NCI-H446 (cell line): ENCODE results near the gene MRPL52.
"Not testable (repeated sequence)": the region's sequence is repeated elsewhere in the genome, so short reads cannot be mapped to it uniquely, and the experiment has no call there.

Experiments
- DNase-seq, 2 experiments: peaks; one replicate each; lab custom pipeline; 2025; lab: John Stamatoyannopoulos, UW

MRPL52 gene

DNA sequence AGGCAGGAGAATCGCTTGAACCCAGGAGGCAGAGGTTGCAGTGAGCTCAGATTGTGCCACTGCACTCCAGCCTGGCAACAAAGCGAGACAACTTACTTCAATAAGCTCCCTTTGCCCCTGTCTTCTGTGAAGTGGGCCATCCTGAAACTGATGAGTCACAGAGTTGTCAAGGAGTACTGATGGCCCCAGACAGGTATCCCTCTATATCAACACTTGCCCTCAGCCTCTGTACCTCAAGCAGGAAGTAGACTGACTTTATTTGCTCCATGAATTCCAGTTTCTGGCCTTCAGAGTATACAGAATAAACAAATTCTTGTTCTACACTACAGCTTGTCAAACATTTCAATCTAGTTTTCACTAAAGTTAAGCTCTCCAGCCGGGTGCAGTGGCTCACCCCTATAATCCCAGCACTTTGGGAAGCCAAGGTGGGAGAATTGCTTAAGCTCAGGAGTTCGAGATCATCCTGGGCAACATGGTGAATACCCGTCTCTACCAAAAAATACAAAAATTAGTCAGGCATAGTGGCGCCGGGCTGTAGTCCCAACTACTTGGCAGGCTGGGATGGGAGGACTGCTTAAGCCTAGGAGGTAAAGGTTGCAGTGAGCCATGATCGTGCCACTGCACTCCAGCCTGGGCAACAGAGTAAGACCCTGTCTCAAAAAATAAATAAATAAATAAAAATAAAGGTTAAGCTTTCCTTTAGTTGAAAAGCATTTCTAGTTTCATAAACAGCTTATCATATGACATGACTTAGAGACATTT, 25.5 kb downstream of the MRPL52 start:
- no peak for DNase-seq

DNA sequence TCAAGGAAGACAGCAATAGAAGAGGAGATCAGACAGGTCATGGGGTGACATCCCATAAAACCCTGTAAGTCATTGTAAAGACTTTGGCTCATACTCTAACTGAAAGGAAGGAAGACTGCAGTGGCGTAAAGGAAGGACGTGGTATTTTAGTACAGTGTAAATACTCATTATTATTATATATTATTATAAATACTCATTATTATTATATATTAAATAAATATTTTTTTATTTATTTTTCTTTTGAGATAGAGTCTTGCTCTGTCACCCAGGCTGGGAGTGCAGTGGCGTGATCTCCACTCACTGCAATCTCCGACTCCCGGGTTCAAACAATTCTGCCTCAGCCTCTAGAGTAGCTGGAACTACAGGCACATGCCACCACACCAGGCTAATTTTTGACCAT, 26.7 kb downstream of the MRPL52 start:
- DNase-seq, result no peak

DNA sequence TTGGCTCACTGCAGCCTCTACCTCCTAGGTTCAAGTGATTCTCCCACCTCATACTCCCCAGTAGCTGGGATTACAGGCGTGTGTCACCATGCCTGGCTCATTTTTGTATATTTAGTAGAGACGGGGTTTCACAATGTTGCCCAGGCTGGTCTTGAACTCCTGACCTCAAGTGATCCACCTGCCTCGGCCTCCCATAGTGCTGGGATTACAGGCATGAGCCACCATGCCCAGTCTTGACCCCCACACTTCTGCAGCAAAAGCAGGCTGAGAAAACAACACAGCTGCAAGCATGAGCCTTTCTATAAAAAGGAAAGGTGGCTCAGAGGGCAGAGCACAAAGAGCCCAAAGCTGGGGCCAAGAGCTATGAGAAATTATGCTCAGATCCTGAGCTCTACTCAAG, 30.7 kb downstream of the MRPL52 start:
- not testable (repeated sequence) for DNase-seq

GRCh38 chr14:22861651-22862050, 32.0 kb downstream of the MRPL52 start:
- no peak for DNase-seq

DNA sequence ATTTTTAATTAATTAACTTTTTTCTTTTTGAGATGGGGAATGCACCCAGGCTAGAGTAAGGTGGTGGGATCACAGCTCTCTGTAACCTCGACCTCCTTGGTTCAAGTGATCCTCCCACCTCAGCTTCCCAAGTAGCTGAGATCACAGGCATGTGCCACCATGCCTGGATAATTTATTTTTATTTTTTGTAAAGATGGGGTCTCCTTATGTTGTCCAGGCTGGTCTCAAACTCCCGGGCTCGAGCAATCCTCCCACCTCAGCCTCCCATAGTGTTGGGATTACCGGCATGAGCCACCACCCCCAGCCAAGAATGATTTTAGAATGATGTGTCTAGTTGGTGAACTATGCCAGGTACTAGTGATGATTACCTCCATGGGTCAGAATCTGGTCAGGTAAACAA, 35.3 kb downstream of the MRPL52 start:
- no peak for DNase-seq

DNA sequence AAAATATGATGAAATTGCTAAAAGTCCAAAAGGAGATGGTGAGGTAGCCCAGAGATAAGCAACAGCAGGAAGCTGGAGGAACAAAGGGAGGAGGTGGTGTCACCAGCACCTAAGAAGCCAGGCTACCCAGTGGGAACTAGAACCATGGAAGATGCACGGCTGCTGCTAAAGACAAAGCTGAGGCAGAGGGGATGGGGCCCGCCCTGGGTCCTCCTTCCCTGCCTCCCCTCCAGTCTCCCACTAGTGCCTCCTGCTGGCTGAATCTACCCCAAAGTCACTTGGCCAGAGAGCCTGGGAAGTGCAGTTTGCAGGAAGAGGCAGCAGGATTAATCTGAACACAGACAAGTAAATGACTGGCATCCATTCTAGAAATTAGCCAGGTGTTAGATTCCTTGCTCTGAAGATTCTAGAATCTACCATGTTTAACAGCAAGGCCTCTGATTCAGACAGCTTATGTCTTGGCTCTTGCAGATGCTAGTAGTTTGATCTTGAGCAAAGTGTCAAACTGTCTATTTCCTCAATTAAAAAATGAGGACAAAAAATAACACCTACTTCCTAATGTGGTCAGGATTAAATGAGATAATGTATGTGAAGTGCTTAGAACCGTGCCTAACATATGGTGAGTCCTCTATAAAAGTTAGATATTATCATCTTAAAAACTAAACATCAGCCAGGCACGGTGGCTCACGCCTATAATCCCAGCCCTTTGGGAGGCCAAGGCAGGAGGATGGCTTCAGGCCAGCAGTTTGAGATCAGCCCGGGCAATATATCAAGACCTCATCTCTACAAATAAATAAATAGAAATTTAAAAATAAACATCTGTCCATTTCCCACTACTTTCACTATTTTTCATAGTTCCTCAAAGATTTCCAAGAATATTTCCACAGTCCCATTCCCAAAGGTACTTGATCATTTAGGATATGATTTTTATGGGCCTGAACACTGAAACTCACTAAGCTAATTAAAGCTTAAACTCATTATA, 36.0 kb downstream of the MRPL52 start:
- DNase-seq, result no peak

DNA sequence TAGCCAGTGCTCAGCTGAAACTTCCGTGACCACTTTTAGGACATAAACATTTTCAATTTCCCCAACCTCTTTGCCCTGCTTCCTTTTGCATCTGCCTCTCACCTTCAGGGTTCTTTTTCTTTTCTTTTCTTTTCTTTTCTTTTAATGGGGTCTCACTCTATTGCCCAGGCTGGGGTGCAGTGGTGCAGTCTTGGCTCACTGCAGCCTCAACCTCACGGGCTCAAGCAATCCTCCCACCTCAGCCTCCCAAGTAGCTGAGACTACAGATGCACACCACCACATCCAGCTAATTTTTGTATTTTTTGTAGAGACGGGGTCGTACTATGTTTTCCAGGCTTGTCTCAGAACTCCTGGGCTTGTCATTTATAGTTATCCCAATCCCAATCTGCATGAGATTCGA, 37.2 kb downstream of the MRPL52 start:
- DNase-seq, result no peak

DNA sequence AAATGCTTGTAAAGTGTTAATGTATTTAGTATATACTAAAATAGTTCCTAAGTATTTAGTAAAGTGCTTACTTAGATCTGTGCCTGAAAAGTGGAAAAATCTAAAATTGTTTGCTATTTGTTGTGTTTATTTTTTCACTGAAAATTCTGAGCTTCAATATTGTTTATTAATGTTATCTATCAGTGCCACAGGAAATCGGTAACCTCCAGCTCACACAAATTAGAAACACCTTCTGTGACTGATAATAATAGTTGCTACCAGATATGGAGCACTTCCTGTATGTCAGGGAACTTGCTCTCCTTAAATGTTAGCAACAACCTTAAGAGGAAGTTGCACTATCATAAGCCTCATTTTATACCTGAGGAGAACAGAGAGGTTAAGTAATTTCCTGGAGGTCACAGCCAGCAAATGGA, 41.1 kb downstream of the MRPL52 start:
- no peak for DNase-seq

GRCh38 chr14:22871224-22872032, 41.7 kb downstream of the MRPL52 start, which contains the start of gene LRP10:
Gene LRP10 (plus strand): TSS chr14:22871740. CDS start chr14:22872304, 564 bp downstream.
- DNase-seq, result peak; percentile 38 to 78

DNA sequence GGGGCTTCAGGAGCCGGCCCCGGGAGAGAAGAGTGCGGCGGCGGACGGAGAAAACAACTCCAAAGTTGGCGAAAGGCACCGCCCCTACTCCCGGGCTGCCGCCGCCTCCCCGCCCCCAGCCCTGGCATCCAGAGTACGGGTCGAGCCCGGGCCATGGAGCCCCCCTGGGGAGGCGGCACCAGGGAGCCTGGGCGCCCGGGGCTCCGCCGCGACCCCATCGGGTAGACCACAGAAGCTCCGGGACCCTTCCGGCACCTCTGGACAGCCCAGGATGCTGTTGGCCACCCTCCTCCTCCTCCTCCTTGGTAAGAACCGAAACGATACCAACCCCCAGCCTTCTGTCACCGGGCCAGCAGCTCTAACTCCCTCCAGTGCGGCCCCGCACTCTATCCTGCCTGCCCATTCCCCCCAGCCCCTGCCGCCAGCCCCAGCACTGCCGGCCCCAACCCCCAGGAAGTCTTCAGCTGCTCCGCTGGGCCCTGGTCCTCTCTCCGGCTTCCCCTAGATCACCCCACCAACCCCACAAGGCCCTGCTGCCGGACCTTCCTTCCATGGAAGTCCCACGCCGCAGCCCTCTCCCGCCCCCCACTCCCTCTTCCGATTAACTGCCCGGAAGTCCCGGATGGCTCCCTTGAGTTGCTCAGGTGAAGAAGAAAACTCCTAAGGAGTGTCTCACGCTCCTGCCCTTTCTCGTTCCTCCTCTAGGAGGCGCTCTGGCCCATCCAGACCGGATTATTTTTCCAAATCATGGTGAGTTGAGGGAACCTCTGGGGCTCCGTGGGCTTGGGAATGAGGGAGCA, 42.5 kb downstream of the MRPL52 start:
- DNase-seq, result peak; percentile 70 to 82

GRCh38 chr14:22872833-22873520, 43.3 kb downstream of the MRPL52 start:
- no peak for DNase-seq

DNA sequence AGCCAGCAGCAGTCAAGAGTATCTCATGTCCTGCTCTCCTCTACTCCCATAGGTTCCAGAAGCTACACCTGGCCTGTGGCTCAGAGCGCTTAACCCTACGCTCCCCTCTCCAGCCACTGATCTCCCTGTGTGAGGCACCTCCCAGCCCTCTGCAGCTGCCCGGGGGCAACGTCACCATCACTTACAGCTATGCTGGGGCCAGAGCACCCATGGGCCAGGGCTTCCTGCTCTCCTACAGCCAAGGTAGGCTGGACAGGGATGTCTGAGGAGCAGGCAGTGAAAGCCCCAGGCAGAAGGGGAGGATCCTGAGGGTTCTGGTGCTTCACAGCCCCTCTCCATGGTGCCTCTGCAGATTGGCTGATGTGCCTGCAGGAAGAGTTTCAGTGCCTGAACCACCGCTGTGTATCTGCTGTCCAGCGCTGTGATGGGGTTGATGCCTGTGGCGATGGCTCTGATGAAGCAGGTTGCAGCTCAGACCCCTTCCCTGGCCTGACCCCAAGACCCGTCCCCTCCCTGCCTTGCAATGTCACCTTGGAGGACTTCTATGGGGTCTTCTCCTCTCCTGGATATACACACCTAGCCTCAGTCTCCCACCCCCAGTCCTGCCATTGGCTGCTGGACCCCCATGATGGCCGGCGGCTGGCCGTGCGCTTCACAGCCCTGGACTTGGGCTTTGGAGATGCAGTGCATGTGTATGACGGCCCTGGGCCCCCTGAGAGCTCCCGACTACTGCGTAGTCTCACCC, 45.5 kb downstream of the MRPL52 start:
- DNase-seq, result no peak

DNA sequence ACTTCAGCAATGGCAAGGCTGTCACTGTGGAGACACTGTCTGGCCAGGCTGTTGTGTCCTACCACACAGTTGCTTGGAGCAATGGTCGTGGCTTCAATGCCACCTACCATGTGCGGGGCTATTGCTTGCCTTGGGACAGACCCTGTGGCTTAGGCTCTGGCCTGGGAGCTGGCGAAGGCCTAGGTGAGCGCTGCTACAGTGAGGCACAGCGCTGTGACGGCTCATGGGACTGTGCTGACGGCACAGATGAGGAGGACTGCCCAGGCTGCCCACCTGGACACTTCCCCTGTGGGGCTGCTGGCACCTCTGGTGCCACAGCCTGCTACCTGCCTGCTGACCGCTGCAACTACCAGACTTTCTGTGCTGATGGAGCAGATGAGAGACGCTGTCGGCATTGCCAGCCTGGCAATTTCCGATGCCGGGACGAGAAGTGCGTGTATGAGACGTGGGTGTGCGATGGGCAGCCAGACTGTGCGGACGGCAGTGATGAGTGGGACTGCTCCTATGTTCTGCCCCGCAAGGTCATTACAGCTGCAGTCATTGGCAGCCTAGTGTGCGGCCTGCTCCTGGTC, 46.1 kb downstream of the MRPL52 start:
- DNase-seq, result no peak

DNA sequence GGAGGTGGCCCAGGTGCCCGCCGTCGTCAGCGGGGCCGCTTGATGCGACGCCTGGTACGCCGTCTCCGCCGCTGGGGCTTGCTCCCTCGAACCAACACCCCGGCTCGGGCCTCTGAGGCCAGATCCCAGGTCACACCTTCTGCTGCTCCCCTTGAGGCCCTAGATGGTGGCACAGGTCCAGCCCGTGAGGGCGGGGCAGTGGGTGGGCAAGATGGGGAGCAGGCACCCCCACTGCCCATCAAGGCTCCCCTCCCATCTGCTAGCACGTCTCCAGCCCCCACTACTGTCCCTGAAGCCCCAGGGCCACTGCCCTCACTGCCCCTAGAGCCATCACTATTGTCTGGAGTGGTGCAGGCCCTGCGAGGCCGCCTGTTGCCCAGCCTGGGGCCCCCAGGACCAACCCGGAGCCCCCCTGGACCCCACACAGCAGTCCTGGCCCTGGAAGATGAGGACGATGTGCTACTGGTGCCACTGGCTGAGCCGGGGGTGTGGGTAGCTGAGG, 47.4 kb downstream of the MRPL52 start:
- DNase-seq, result no peak

DNA sequence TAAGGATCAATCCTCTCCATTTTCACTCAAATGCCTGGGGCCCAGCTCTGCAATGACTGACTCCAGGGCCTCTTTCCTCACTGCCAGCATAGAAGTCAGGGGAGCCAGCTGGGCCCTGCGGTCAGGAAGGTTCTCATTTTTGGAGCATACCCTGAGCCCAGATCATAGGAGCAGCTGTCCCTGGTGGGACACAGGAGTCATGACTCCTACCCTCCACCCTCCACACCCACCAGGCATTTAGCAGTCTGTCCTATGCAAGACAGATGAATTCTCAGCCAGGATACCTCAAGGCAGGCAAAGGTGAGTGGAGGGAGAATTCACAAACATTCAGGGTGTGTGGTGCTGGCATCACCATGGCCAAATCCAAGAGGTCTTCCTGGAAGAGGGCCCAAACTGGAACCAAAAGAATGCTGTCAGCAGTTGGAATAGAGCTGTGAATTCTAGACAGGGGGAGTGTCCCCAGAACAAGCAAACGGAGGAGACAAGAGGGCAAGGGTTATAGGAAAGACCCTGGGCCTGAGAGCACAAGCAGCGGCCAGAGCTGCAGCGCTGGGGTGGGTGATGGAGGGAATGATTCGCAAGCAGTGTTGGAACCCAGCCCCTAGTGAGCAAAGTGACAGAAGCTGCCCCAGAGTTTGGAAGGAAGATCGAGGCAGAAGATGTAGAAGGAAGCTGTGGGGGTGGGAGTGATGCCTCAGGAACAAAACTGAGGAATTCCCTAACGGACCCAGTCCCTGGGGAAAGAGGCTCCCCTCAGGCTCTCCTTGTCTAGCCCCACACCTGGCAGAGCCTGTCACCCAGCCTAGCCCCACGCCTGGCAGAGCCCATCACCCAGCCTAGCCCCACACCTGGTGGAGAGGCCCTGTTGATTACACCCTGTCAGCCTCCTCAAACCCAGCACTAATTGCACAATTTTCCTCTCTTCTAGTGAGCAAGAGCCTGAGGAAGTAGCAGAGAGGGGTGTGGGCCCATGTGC, 48.9 kb downstream of the MRPL52 start:
- DNase-seq, result no peak

DNA sequence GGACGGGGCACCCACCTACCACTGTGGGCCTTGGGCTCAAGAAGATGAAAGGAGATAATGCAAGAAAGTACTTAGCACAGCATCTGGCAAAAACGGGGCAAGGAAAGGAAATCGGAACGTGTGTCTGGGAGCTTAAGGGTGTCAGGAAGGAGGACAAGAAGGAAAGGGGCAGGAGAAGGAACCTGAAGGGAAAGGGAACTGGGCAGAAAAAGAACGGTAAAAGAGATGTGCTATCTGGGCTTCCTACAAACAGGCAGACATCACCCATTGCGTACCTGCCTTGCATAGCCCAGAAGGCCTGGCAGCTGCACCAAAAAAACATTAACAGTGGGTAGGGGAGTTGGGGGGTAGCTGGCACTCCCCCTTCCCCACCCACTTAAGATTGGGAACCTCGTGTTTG, 52.4 kb downstream of the MRPL52 start:
- DNase-seq, result no peak

DNA sequence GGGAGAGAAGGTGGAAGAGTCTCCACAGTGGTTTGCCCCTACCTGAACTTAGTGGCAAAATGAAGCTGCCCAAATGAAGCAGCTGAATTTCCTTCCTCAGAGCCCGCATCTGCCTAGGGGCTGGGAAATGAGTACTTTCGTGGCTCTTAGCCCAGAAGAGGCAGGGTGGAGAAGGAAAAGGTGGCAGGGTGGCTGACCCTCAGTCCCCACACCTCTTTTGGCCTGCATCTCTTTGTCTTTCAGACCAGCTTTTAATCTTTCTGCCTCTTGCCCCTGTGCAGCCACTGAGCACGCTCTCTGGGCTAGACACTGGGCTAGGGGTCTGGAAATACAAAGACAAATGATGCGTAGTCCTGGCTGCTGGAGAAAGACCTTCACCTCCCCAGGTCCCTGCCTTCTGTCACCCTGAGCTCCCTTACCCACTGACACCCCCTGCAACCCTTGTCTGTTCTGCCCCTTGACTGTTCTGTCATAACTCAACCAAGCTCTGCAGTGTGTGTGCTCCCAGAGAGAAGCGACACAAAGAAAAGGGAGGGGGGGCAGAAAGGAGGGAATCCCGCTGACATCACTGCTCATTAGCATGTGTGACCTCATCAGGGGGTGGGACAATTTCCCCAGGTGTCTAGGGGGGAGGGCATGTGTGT, 53.0 kb downstream of the MRPL52 start:
- DNase-seq, result no peak
